ENCODE data around the gene PTPRR.

- no peak for TF ChIP-seq CTCF (IDR thresholded peaks at IDR 0.05)
- no peak for TF ChIP-seq TEAD4 (IDR thresholded peaks at IDR 0.05; ENCODE audit: borderline replicate concordance, insufficient read depth)
- no peak for TF ChIP-seq ELF1 (IDR thresholded peaks at IDR 0.05)
- no peak for TF ChIP-seq EP300 (IDR thresholded peaks at IDR 0.05; ENCODE audit: borderline replicate concordance in 1 of 2, low read depth in 1 of 2, low read length in 1 of 2)
Observed at GRCh38 chr12:70663838-70664237, 256.7 kb downstream of the PTPRR start.
